HK-2 (cell line): ENCODE results near the gene PANK4.
"Not testable (repeated sequence)": the region's sequence is repeated elsewhere in the genome, so short reads cannot be mapped to it uniquely, and the experiment has no call there.

Experiments
- DNase-seq: peaks from one replicate; pipeline ENCODE4 v3.0.0-alpha.2; 2018; ENCODE audit not compliant: unreplicated experiment

The PANK4 gene

DNA sequence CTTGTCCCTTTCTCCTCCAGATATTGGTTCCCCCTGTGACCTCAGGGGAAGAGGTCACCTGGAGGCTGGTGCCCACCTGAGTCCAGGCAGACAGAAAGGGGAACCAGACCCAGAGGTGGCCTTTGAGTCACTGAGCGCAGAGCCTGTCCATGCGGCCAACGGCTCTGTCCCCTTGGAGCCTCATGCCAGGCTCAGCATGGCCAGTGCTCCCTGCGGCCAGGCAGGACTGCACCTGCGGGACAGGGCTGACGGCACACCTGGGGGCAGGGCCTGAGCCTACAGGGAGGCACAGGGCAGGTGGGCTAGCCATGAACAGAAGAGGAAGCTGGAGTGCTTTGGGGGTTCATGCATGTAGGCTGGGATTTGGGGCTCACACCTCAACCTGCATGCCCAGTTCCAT lies 32.5 kb upstream of the PANK4 start:
- no peak for DNase-seq

- no peak for DNase-seq
Measured at GRCh38 chr1:2558420-2558819, 32.0 kb upstream of the PANK4 start.

- DNase-seq: no peak
Measured at GRCh38 chr1:2557482-2558400, 31.3 kb upstream of the PANK4 start.

GRCh38 chr1:2556678-2557481 lies 30.5 kb upstream of the PANK4 start:
- DNase-seq: no peak

GRCh38 chr1:2556277-2556677 lies 29.9 kb upstream of the PANK4 start, which contains the start of gene TNFRSF14:
Gene TNFRSF14 (plus strand): TSS chr1:2556371. CDS start chr1:2556665, 294 bp downstream.
- peak; percentile 54 for DNase-seq

DNA sequence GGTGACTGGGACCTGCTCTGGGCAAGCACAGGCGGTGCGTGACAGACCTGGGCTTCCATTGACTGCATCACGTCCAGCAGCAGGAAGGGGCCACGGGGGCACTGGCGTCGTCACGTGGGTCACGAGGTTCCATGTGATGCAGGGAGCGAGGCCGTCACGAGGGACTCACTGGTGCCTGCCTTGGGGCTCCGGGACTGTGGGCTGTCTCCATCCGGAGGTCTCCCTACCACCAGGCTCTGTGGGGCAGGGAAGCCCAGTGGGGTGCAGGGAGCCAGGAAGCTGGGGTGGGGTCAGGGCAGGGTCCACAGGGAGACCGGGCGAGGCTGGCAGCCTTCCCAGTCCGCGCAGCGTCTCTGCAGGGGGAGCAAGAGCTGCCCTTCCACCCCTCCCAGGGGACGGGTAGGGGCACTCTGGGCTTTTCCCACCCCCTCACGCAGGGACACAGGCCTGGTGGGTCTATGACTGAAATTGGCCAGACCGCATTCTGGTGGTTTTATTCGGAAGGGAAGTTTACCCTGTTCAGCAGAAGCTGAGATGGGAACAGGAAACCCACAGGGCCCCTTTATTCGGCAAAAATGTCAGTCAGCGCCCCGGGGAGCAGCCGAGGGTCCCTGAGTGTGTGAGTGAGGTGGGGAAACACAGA lies 29.4 kb upstream of the PANK4 start:
- DNase-seq: peak; percentile 84

GRCh38 chr1:2554621-2555387 lies 28.4 kb upstream of the PANK4 start:
- DNase-seq: peak; percentile 34

GRCh38 chr1:2553871-2554620 lies 27.6 kb upstream of the PANK4 start:
- DNase-seq: no peak

DNA sequence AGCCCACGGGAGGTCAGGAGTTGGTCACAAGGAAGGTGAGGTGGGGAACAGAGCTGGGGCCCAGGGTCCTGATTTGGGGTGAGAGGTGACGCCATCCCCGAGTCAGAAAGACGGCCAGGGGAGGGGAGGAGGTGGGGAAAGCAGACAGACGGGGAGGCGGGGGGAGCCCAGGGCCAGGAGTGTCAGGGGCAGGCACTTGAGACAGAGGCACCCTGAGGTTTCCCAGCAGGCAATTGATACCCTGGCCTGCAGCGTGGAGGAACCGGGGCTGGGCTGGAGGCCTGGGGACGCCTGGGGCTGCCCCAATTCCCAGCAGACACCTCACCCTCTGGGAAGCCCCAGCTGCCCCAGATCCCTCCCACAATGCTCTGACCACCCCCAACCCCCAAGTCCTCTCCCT lies 26.7 kb upstream of the PANK4 start:
- not testable (repeated sequence) for DNase-seq

DNA sequence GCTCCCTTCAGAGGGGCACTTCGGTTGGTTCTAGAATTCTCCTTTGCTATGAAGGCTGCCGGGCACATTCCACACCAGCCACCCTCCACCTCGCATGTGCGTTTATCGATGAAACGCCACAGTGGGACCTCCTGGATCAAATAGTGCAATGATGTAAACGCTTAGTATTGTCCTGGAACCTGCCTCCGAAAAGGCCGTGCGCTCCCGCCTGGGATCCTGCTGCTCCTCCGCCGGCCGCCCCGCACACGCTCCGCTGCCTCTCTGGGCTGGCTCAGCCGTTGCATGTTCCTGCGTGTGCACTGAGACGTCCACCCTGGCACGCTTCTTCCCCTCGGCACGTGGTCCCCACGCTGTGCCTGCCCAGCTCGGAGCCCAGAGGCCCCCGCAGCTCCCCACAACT lies 25.8 kb upstream of the PANK4 start:
- DNase-seq: no peak

DNA sequence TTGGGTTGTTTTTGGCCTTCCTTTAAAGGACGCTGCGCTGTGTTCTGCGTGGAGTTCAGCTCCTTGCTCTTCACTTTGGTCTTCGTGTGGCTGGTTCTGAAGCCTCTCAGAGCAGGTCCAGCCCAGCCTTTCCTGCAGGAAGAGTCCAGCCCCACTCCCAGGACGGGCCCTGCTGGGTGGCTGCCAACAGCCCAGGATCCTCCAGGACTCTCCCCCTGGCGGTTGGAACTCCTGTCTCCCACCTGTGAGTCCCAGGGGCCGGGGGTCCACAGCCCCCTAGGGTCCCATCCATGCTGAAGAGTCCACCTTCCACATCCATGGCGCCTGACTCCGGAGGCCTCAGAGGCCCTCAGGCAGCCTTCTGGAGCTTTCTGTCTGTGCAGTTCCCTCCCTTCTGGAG lies 25.1 kb upstream of the PANK4 start:
- DNase-seq: not testable (repeated sequence)

DNA sequence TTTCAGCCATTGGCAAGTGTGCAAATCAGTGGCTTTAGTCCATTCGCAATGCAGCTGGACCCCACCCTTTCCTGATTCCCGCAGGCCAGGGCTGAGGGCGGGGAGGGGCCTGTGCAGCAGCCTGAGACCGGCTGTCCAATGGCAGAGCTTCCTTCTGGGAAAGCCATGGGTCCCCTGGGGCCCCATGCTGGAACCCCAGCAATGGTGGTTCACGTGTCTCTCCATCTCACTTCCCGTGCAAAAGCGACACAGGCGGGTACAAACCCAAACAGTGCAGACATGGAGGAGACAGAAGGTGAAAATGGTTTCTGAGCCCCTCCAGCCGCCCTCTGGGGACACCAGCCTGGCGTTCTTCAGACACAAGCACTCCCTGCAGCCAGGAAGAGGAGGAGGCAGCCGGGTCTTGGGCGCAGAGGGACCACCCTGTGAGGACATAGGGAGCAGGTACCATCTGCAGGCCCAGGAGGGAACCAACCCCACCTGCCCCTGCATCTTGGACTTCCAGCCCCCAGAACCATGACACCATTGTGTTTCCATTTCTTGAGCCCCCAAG lies 24.0 kb upstream of the PANK4 start:
- DNase-seq: not testable (repeated sequence)

GRCh38 chr1:2549367-2550029 lies 23.1 kb upstream of the PANK4 start:
- DNase-seq: not testable (repeated sequence)

DNA sequence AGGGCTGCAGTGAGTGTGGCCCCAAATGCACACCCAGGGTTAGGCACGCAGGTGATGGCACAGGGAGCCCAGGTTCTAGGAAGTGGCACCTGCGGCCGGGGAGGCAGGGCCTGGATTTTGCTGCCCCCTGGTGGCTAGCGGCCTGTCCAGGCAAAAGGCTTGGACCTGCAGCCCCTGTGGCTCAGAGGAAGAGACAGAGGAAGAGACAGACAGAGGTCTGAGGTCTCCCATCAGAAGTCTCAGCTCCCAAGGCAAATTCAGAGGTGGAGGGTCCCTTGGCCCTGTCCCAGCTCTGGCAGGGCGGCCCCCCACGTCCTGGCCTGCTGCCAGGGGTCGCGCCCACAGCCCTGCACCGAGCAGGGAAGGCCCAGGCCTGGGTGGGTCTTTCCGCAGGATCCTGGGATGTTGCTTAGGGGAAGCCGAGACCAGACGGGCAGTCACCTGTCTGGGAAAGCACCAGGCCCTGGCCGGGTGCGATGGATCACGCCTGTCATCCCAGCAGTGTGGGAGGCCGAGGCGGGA lies 21.7 kb upstream of the PANK4 start:
- DNase-seq: peak; percentile 82

DNA sequence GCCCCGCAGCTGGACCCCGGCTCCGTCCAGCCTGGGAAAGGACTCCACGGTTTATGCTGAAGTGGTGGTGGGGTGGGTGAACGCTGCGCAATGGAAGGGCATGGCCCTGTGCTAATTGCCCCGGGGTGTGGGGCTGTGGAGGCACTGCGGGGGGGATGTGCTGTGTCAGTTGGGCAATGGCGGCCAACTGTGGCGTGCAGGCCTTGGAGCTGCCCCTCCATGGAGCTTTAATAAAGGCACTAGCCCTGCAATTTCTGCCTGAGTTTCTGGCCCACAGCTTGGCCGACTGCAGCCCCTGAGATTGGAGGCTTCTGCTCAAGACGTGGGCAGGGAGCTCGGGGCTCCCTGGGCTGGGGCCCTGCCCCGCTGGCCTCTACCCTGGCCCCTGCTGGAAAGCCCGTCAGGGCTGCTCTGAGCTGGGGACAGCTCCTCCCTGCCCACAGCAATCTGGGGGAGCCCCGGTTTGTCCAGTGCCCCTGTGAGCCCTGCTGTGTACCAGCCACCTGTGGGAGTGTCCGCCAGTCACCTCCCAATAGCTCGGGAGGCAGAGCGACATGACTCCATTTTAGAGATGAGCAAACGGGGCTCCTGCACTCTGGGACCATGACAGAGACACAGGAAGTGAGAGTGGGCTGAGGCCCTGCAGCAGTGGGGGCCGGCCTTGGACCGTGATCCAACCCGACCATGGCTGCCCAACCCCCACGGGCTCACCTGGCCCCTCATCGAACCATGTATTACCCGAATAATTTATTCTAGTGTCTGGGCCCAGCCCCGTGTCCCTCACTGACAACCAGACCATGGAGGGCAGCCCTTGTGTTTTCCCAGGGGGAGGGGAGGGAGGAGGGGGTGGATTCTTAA lies 21.0 kb upstream of the PANK4 start:
- DNase-seq: peak; percentile 53

- peak; percentile 89 for DNase-seq
Measured at GRCh38 chr1:2546515-2547209, 20.3 kb upstream of the PANK4 start.

DNA sequence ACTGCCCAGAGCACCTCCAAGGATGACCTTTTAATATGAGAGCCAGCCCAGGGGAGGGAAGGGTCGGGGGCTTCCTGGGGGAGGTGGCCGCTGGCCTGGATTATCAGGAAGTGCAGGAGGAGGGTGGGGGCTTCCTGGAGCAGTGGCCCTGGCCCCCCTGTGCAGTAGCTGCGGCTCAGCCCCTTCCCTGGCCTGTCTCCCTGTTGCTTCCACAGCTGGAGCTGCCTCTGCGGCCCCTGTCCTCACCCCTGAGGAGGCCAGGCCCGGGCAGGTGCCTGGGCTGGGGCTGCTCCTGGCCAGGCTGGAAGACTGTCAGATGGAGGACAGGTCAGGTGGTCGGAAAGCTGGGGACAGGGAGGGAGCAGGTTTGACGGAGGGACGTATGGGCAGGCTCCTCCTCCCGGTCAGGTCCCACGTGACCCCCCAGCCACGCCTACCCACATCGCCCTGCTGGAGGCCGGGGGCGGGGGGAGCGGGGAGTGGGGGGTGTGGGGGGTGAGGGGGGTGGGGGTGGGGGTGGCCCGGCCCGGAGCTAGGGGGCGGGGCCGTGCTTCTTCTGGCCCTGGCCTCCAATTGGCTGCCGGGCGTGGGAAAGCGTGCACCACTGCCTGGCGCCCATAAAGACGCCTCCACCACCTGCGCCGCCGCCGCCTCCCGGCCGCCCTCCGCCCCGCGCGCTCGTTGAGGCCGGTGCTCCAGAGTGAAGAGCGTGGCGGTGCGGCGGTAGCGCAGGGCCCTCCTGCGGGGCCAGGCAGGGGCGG lies 19.5 kb upstream of the PANK4 start:
- DNase-seq: peak; percentile 86
